GM12878 (cell line): ENCODE measurements around the gene CLEC2L. TPM values are rescaled to one million over a fixed set of nuclear protein-coding genes. Genes with fewer than 3 reads are reported as not detected.

ENCODE experiments used
- ATAC-seq: fragments of 200-7000 bp; cut with Tn5 transposase; 3 replicates; pipeline ENCODE4 v1.9.1; 2020; ENCODE audit warnings: mild to moderate bottlenecking, moderate library complexity
- BruUV-seq: library from RNA; stranded (reverse); fragments of 400-500 nt; replicated peaks from 2 replicates; lab custom pipeline; 2021; lab: Mats Ljungman, UMichigan
- CTCF ChIA-PET: fragments of 300-600 bp; sonication (Branson Sonifier 250); formaldehyde crosslinking; extraction: SDS; loops from one replicate; lab custom pipeline; 2021; ENCODE audit warnings: inconsistent platforms; lab: Yijun Ruan, JAX
- POLR2A ChIA-PET: fragments of 350-600 bp; formaldehyde crosslinking; extraction: SDS; loops from one replicate; lab custom pipeline; 2021; ENCODE audit warnings: inconsistent platforms; lab: Charles Lee
- RAD21 ChIA-PET: fragments of 300-600 bp; sonication (Branson Sonifier 250); formaldehyde crosslinking; loops from one replicate; lab custom pipeline; 2023; ENCODE audit warnings: antibody characterized with exemption; ENCODE audit not compliant: unreplicated experiment; lab: Charles Lee
- SMC1A ChIA-PET: fragments of 300-600 bp; sonication (Branson Sonifier 250); formaldehyde crosslinking; loops from one replicate; lab custom pipeline; 2023; ENCODE audit not compliant: unreplicated experiment, uncharacterized antibody; lab: Charles Lee
- DNase-seq: peaks from one replicate; pipeline ENCODE4 v3.0.0-alpha.2; 2011; ENCODE audit warnings: low read depth, low spot score
- FAIRE-seq: peaks from 3 replicates; lab custom pipeline; 2011; peaks lifted over from hg19 to GRCh38; lab: Jason Lieb, UNC
- H2AFZ ChIP-seq: 2 replicates; pipeline ENCODE4 v1.6.0; 2011; ENCODE audit warnings: low read depth, low read length, control low read depth; ENCODE audit not compliant: control insufficient read depth
- H3K27ac ChIP-seq: 2 replicates; pipeline ENCODE4 v1.5.1; 2011; ENCODE audit warnings: control low read depth; ENCODE audit not compliant: control insufficient read depth, insufficient read depth
- H3K27me3 ChIP-seq, 2 experiments: replicated peaks in 1 of 2; 2 replicates each; pipeline versions ENCODE4 v1.6.0 to v1.6.1; 2011; ENCODE audit warnings: low read length in 1 of 2; ENCODE audit not compliant: control insufficient read depth in 2 of 2, insufficient read depth in 2 of 2
- H3K36me3 ChIP-seq, 2 experiments: 2 replicates each; pipeline ENCODE4 v1.5.1; 2011; ENCODE audit warnings: low read length in 1 of 2; ENCODE audit not compliant: control insufficient read depth in 2 of 2, insufficient read depth in 2 of 2
- H3K4me1 ChIP-seq: 2 replicates; pipeline ENCODE4 v1.6.1; 2011; ENCODE audit warnings: mild to moderate bottlenecking, low read length, moderate library complexity, mixed read lengths; ENCODE audit not compliant: control insufficient read depth, insufficient read depth
- H3K4me2 ChIP-seq: 2 replicates; pipeline ENCODE4 v1.6.0; 2011; ENCODE audit warnings: control low read depth; ENCODE audit not compliant: control insufficient read depth, insufficient read depth
- H3K4me3 ChIP-seq: fragments of 200-600 bp; sonication (generic); 2 replicates; pipeline ENCODE4 v1.5.1; 2016
- H3K79me2 ChIP-seq: 2 replicates; pipeline ENCODE4 v1.6.0; 2011; ENCODE audit warnings: low read length; ENCODE audit not compliant: control insufficient read depth, insufficient read depth
- H3K9ac ChIP-seq: 2 replicates; pipeline ENCODE4 v1.8.0; 2011; ENCODE audit warnings: low read length, control low read depth, mixed read lengths; ENCODE audit not compliant: control insufficient read depth, insufficient read depth
- H3K9me3 ChIP-seq: replicated peaks from 3 replicates; pipeline ENCODE4 v1.5.1; 2011; ENCODE audit warnings: mild to moderate bottlenecking, low read length; ENCODE audit not compliant: control insufficient read depth, insufficient read depth
- H4K20me1 ChIP-seq: 2 replicates; pipeline ENCODE4 v1.6.0; 2011; ENCODE audit not compliant: control insufficient read depth, insufficient read depth
- BHLHE40 ChIP-seq, 2 experiments: fragments of 450-650 bp in 1 of 2; IDR thresholded peaks; 2 replicates each; pipeline ENCODE4 v1.6.1; 2011 to 2017; ENCODE audit warnings: low read depth in 2 of 2, borderline replicate concordance in 1 of 2, improper control_type of control experiment in 1 of 2, low read length in 1 of 2, mild to moderate bottlenecking in 1 of 2
- BRCA1 ChIP-seq: IDR thresholded peaks from 2 replicates; pipeline ENCODE4 v1.6.1; 2011; ENCODE audit warnings: low read depth, low read length, improper control_type of control experiment
- CHD4 ChIP-seq: fragments of 200-600 bp; sonication (generic); IDR thresholded peaks from 2 replicates; pipeline ENCODE4 v1.6.1; 2016; ENCODE audit warnings: mild to moderate bottlenecking
- HDGF ChIP-seq: fragments of 450-650 bp; IDR thresholded peaks from 2 replicates; pipeline ENCODE4 v1.6.1; 2016; ENCODE audit warnings: antibody characterized with exemption
- IKZF2 ChIP-seq, 2 experiments: fragments of 450-650 bp; IDR thresholded peaks; 2 replicates each; pipeline ENCODE4 v1.6.1; 2017; ENCODE audit warnings: mild to moderate bottlenecking in 2 of 2, moderate library complexity in 2 of 2
- JUNB ChIP-seq: IDR thresholded peaks from 2 replicates; pipeline ENCODE4 v1.6.1; 2016; ENCODE audit warnings: antibody characterized with exemption, mild to moderate bottlenecking
- PKNOX1 ChIP-seq: fragments of 450-650 bp; IDR thresholded peaks from 2 replicates; pipeline ENCODE4 v1.6.1; 2016; ENCODE audit warnings: mild to moderate bottlenecking
- POLR2AphosphoS2 ChIP-seq: IDR thresholded peaks from 2 replicates; pipeline ENCODE4 v1.6.1; 2011; ENCODE audit warnings: low read depth, mild to moderate bottlenecking, low read length, improper control_type of control experiment, moderate library complexity
- RAD51 ChIP-seq: fragments of 450-650 bp; IDR thresholded peaks from 2 replicates; pipeline ENCODE4 v1.6.1; 2016; ENCODE audit warnings: moderate library complexity, mild to moderate bottlenecking, inconsistent platforms
- REST ChIP-seq: IDR thresholded peaks from 2 replicates; pipeline ENCODE4 v1.6.1; 2012; ENCODE audit warnings: mild to moderate bottlenecking, low read depth, low read length
- SMAD1 ChIP-seq: fragments of 450-650 bp; IDR thresholded peaks from 2 replicates; pipeline ENCODE4 v1.6.1; 2018; ENCODE audit warnings: mild to moderate bottlenecking, low read depth; ENCODE audit not compliant: partially characterized antibody
- SRF ChIP-seq, 2 experiments: IDR thresholded peaks; 2 replicates each; pipeline ENCODE4 v1.6.1; 2011; ENCODE audit warnings: low read depth in 2 of 2, low read length in 2 of 2, mild to moderate bottlenecking in 1 of 2, moderate library complexity in 1 of 2
- ZBED1 ChIP-seq: IDR thresholded peaks from 2 replicates; pipeline ENCODE4 v1.6.1; 2016; ENCODE audit warnings: borderline replicate concordance
- ZZZ3 ChIP-seq: IDR thresholded peaks from 2 replicates; pipeline ENCODE4 v1.6.1; 2011; ENCODE audit warnings: low read depth; ENCODE audit not compliant: control insufficient read depth, insufficient read length
- WGBS: methylation state at CpG from one replicate; pipeline ENCODE4 v1.1.6; 2016; ENCODE audit warnings: low lambda C conversion rate; ENCODE audit not compliant: insufficient replicate concordance, insufficient coverage; ENCODE audit errors: missing lambda C conversion rate; 5-methylcytosine and 5-hydroxymethylcytosine counted together
- in situ Hi-C: fragments of 300-500 bp; cut with MboI; formaldehyde crosslinking; loops from 9 replicates; pipeline ENCODE4 v1.14.3; 2018; ENCODE audit warnings: mixed read lengths
- intact Hi-C: fragments of 100-400 bp; cut with micrococcal nuclease; formaldehyde crosslinking; loops from one replicate; pipeline ENCODE4 v1.14.2; 2022; ENCODE audit not compliant: unreplicated experiment
- polyA plus RNA-seq, 11 experiments: library from polyadenylated mRNA; depleted of rRNA in 4 of 11; unstranded in 6 of 11; stranded (reverse) in 5 of 11; fragments of >200 nt; fragmentation: Nextera tagmentation in 4 of 11; fragmentation: Illumina TruSeq in 1 of 11; extraction: Ambion mirVana in 4 of 11; extraction: Trizol in 1 of 11; gene quantifications; 1 replicate in 1 of 11; 2 replicates in 10 of 11; pipeline versions ENCODE4 v1.2.1 to v1.2.3, GENCODE V29; 2011 to 2016; ENCODE audit warnings: inconsistent platforms in 2 of 11, missing spikeins in 2 of 11, low read depth in 1 of 11
- total RNA-seq, 4 experiments: library from RNA; depleted of rRNA in 3 of 4; stranded (reverse); fragments of >200 nt in 3 of 4; fragmentation: Illumina TruSeq in 1 of 4; extraction: Trizol in 1 of 4; gene quantifications; 2 replicates each; pipeline versions ENCODE4 v1.2.1 to v1.2.3, GENCODE V29; 2013 to 2021

The CLEC2L gene
- total and polyA plus RNA-seq, 10 of the 15 experiments (the other 5 are each of a cell fraction or from before 2014, with no cell fraction given): not detected

- TF ChIP-seq REST: no peak
- TF ChIP-seq, all 136 proteins: peak for 0
These were observed 39.6 kb downstream of the CLEC2L start (continued) for GRCh38 chr7:139562961-139563565.

GRCh38 chr7:139563856-139564255 lies 40.4 kb downstream of the CLEC2L start:
- Histone ChIP-seq H3K9me3 (no peaks in the 10 kb centered on the region; the same call in 2 of the 3 replicates), H3K79me2 (no peaks in the 10 kb centered on the region), H3K27me3 (no peaks in the 10 kb centered on the region), H3K4me3 (no peak overlapping the region), H3K36me3 (no peaks in the 10 kb centered on the region; a peak in 1 of 4 replicates), H3K4me1 (no peaks in the 10 kb centered on the region), H3K27ac (no peak overlapping the region), H3K9ac (no peak overlapping the region), H4K20me1 (no peaks in the 10 kb centered on the region), H2AFZ (no peak overlapping the region), H3K4me2 (no peak overlapping the region)
- in situ Hi-C loops: no loop called here
- DNase-seq: no peak
- ChIA-PET POLR2A (no interaction called here), RAD21 (interaction anchor here (1.4 kb wide), 1 partner anchor 82 kb away, joined by 4 read pairs; no protein-coding TSS in a partner anchor), SMC1A (no interaction called here), CTCF (interaction anchor here (1.4 kb wide), 1 partner anchor 9 kb away, joined by 4 read pairs; no protein-coding TSS in a partner anchor)
- intact Hi-C loops: no loop called here
- no TSS peak for BruUV-seq
- 92% methylated on average over 5 of the region's 5 CpGs for WGBS
- no peak for TF ChIP-seq CHD4
- TF ChIP-seq ZZZ3: no peak
- no peak for TF ChIP-seq RAD51
- TF ChIP-seq BRCA1: no peak
- no peak for TF ChIP-seq POLR2AphosphoS2
- TF ChIP-seq BHLHE40 (IDR thresholded peaks at IDR 0.05; ENCODE audit: borderline replicate concordance in 1 of 2, low read depth in 2 of 2, low read length in 1 of 2): no peak
- no peak for TF ChIP-seq ZBED1
- TF ChIP-seq PKNOX1: no peak
- TF ChIP-seq SRF (IDR thresholded peaks at IDR 0.05; ENCODE audit: low read depth in 2 of 2, low read length in 2 of 2): no peak
- TF ChIP-seq HDGF: no peak
- TF ChIP-seq JUNB: no peak
- TF ChIP-seq IKZF2 (IDR thresholded peaks at IDR 0.05): no peak
- no peak for TF ChIP-seq SMAD1
- FAIRE-seq: no peak
- no peak for ATAC-seq
